Ishikawa (cell line): Measurements from ENCODE around the gene TBC1D16.

Source experiments
- CEBPB ChIP-seq: IDR thresholded peaks from 2 replicates; pipeline ENCODE4 v1.6.1; 2012
- CREB1 ChIP-seq: IDR thresholded peaks from 2 replicates; pipeline ENCODE4 v1.6.1; 2012; ENCODE audit warnings: low read depth
- EGR1 ChIP-seq: IDR thresholded peaks from 2 replicates; pipeline ENCODE4 v1.6.1; 2012
- EP300 ChIP-seq: IDR thresholded peaks from 2 replicates; pipeline ENCODE4 v1.6.1; 2012; ENCODE audit warnings: borderline replicate concordance
- FOXM1 ChIP-seq: IDR thresholded peaks from 2 replicates; pipeline ENCODE4 v1.6.1; 2012; ENCODE audit warnings: low read depth, borderline replicate concordance
- NFIC ChIP-seq: IDR thresholded peaks from 2 replicates; pipeline ENCODE4 v1.6.1; 2012
- RAD21 ChIP-seq: IDR thresholded peaks from 2 replicates; pipeline ENCODE4 v1.6.1; 2012; ENCODE audit warnings: low read depth
- TAF1 ChIP-seq: IDR thresholded peaks from 2 replicates; pipeline ENCODE4 v1.6.1; 2012; ENCODE audit warnings: low read depth, mild to moderate bottlenecking
- TCF12 ChIP-seq: IDR thresholded peaks from 2 replicates; pipeline ENCODE4 v1.6.1; 2012; ENCODE audit warnings: low read depth
- TEAD4 ChIP-seq: IDR thresholded peaks from 2 replicates; pipeline ENCODE4 v1.6.1; 2012
- YY1 ChIP-seq: IDR thresholded peaks from 2 replicates; pipeline ENCODE4 v1.6.1; 2012; ENCODE audit warnings: low read depth
- ZBTB7A ChIP-seq: IDR thresholded peaks from 2 replicates; pipeline ENCODE4 v1.6.1; 2012; ENCODE audit warnings: low read depth
- TF ChIP-seq, protein P1 (sequence below): IDR thresholded peaks from 2 replicates; pipeline ENCODE4 v1.6.1; 2012
- TF ChIP-seq, protein P2 (sequence below): IDR thresholded peaks from 2 replicates; pipeline ENCODE4 v1.6.1; 2012; ENCODE audit warnings: low read depth, mild to moderate bottlenecking
- TF ChIP-seq, protein P3 (sequence below): IDR thresholded peaks from 2 replicates; pipeline ENCODE4 v1.6.1; 2012

Gene TBC1D16

DNA sequence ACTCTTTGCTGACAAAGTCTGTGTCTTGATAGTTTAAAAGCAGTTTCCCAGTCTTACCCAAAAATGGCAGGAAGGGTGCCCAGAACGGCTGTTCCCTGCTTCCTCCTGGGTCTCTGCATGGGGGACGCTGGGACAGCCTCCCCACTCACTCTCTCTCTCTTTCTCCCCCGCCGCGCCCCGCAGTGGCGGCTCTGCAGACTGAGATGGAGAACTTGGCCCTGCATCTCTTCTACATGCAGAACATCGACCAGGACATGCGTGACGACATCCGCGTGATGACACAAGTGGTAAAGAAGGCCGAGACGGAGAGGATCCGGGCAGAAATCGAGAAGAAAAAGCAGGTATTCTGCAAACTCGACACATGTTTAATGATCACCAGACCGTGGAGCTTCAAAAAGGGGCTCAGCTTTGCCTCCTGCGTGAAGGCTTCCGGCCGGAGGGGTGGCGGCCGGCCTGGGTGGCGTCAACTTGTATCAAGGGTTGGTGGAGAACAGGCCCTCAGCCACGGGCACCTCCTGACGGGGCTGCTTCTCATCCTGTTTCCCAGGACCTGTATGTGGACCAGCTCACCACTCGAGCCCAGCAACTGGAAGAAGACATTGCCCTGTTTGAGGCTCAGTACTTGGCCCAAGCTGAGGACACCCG, 22.8 kb upstream of the TBC1D16 start:
- TF ChIP-seq NFIC (no peak), ZBTB7A (no peak), TCF12 (no peak), FOXM1 (no peak), TAF1 (no peak), YY1 (no peak), CEBPB (no peak), EP300 (no peak)

DNA sequence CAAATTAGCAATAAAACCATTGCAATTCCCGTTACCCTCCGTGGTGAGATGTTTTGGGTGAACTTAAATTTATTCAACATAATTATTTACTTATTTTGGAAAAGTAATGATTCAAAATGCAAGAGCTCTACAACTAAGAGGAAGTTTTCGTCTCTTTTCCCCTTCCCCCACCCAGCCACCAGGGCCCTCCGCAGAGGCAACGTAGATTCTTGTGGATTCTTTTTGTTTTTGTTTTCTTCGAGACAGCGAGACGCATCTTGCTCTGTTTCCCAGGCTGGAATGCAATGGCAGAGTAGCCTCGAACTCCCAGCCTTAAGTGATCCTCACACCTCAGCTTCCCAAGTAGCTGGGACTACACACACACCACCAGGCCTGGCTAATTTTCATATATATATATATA, 19.9 kb upstream of the TBC1D16 start:
- TF ChIP-seq TEAD4, result no peak
- TF ChIP-seq TCF12, result no peak
- TF ChIP-seq TAF1, result no peak
- no peak for TF ChIP-seq EP300
- TF ChIP-seq RAD21, result no peak
- TF ChIP-seq CEBPB, result no peak
- no peak for TF ChIP-seq FOXM1
- TF ChIP-seq, protein P1, sequence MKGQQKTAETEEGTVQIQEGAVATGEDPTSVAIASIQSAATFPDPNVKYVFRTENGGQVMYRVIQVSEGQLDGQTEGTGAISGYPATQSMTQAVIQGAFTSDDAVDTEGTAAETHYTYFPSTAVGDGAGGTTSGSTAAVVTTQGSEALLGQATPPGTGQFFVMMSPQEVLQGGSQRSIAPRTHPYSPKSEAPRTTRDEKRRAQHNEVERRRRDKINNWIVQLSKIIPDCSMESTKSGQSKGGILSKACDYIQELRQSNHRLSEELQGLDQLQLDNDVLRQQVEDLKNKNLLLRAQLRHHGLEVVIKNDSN, result no peak
- no peak for TF ChIP-seq YY1
- TF ChIP-seq NFIC, result no peak
- TF ChIP-seq CREB1, result no peak
- TF ChIP-seq, protein P2, sequence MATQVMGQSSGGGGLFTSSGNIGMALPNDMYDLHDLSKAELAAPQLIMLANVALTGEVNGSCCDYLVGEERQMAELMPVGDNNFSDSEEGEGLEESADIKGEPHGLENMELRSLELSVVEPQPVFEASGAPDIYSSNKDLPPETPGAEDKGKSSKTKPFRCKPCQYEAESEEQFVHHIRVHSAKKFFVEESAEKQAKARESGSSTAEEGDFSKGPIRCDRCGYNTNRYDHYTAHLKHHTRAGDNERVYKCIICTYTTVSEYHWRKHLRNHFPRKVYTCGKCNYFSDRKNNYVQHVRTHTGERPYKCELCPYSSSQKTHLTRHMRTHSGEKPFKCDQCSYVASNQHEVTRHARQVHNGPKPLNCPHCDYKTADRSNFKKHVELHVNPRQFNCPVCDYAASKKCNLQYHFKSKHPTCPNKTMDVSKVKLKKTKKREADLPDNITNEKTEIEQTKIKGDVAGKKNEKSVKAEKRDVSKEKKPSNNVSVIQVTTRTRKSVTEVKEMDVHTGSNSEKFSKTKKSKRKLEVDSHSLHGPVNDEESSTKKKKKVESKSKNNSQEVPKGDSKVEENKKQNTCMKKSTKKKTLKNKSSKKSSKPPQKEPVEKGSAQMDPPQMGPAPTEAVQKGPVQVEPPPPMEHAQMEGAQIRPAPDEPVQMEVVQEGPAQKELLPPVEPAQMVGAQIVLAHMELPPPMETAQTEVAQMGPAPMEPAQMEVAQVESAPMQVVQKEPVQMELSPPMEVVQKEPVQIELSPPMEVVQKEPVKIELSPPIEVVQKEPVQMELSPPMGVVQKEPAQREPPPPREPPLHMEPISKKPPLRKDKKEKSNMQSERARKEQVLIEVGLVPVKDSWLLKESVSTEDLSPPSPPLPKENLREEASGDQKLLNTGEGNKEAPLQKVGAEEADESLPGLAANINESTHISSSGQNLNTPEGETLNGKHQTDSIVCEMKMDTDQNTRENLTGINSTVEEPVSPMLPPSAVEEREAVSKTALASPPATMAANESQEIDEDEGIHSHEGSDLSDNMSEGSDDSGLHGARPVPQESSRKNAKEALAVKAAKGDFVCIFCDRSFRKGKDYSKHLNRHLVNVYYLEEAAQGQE, result no peak
- TF ChIP-seq, protein P3, sequence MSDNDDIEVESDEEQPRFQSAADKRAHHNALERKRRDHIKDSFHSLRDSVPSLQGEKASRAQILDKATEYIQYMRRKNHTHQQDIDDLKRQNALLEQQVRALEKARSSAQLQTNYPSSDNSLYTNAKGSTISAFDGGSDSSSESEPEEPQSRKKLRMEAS, result no peak
- TF ChIP-seq ZBTB7A, result no peak
- no peak for TF ChIP-seq EGR1

DNA sequence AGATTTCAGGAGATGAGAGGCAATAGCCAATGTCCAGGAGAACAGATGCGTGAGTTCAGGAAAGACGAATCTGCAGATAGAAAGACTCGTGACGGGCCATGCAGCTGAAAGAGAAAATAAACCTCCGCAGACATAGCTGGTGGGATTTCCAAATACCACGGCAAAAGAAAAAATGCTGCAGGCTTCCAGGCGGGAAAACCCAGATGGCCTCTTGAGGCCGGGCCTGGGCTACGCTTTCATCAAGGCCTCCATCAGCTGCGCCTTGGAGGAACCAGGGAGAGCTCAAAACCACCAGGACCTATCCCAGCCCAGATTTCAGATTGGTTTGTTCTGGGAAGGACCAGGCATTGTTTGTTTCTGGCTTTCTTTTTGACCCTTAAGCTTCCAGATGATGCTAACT, 17.4 kb upstream of the TBC1D16 start:
- TF ChIP-seq RAD21, result no peak
- no peak for TF ChIP-seq YY1
- no peak for TF ChIP-seq CREB1
- no peak for TF ChIP-seq CEBPB
- no peak for TF ChIP-seq TEAD4
- TF ChIP-seq FOXM1, result no peak
- TF ChIP-seq, protein P3, result no peak
- no peak for TF ChIP-seq ZBTB7A
- TF ChIP-seq, protein P1, result no peak
- no peak for TF ChIP-seq EP300
- no peak for TF ChIP-seq NFIC
- TF ChIP-seq TCF12, result no peak
- TF ChIP-seq EGR1, result no peak
- TF ChIP-seq, protein P2, result no peak

DNA sequence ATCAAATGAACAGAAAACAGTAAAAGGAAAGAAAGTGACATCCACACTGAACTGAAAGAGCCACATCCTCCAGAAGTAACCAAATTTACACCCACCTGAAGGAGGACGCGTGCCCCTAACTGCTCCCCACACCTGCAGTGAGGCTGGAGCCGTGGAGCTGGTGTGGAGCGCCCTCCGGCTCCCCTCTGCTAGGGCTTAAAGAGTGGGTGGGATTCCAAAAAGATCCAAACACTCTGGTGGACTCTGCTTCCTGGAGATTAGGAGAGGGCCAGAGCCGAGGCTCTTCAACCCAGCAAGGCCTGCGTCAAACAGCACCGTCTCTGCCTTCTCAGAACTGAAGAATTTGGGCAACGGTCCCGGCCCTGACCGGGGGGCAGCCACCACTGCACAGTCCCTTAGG, 16.0 kb upstream of the TBC1D16 start:
- TF ChIP-seq EP300 (no peak), YY1 (no peak), EGR1 (no peak), CREB1 (no peak), RAD21 (no peak), TCF12 (no peak), ZBTB7A (no peak), FOXM1 (no peak), CEBPB (no peak), NFIC (no peak), TAF1 (no peak)
- TF ChIP-seq, protein P3, result no peak
- TF ChIP-seq, protein P2, result no peak
